Ovary (tissue), 9 donors: ENCODE data around the gene LEMD3. TPM values are rescaled to one million over a fixed set of nuclear protein-coding genes. Genes with fewer than 3 reads are reported as not detected.

ENCODE experiments used
- DNase-seq, 5 donors: peaks; one replicate each; pipeline ENCODE4 v3.0.0-alpha.2; 2019 to 2020
- H3K27ac ChIP-seq, 2 donors: fragments of 200-600 bp; one replicate each; pipeline versions ENCODE4 v1.5.1 to v1.8.0; 2019 to 2022
- H3K27me3 ChIP-seq: fragments of 200-600 bp; one replicate; pipeline ENCODE4 v1.8.0; 2022
- H3K36me3 ChIP-seq: fragments of 200-600 bp; sonication (generic); one replicate; pipeline ENCODE4 v1.5.1; 2019
- H3K4me1 ChIP-seq: one replicate; pipeline ENCODE4 v1.8.1; 2013; ENCODE audit warnings: mild to moderate bottlenecking, moderate library complexity; ENCODE audit not compliant: insufficient read depth
- H3K4me3 ChIP-seq: fragments of 200-600 bp; sonication (generic); one replicate; pipeline ENCODE4 v1.5.1; 2017
- H3K9me3 ChIP-seq, 2 donors: fragments of 200-600 bp in 1 of 2; sonication (generic) in 1 of 2; one replicate each; pipeline versions ENCODE4 v1.5.1 to v1.8.1; 2013 to 2019; ENCODE audit warnings: mild to moderate bottlenecking in 1 of 2, moderate library complexity in 1 of 2
- EP300 ChIP-seq: sonication (generic); formaldehyde crosslinking; IDR thresholded peaks from one replicate; pipeline ENCODE4 v1.6.1; 2017; ENCODE audit warnings: antibody characterized with exemption
- POLR2A ChIP-seq: fragments of 450-650 bp; IDR thresholded peaks from one replicate; pipeline ENCODE4 v1.6.1; 2017; ENCODE audit warnings: antibody characterized with exemption, mild to moderate bottlenecking, moderate library complexity
- WGBS, 3 donors: extraction: QIAGEN DNeasy Blood & Tissue Kit in 1 of 3; methylation state at CpG; one replicate each; pipeline versions ENCODE4 v1.1.5 to v1.1.7; 2013 to 2017; 5-methylcytosine and 5-hydroxymethylcytosine counted together
- intact Hi-C, 4 donors: fragments of 100-400 bp; cut with DNase I; formaldehyde crosslinking; loops; one replicate each; pipeline versions ENCODE4 v1.11.0 to v1.15.1; 2022 to 2023
- polyA plus RNA-seq, 2 donors: library from polyadenylated mRNA; stranded (reverse); fragments of 200-250 nt in 1 of 2; fragments of 350-450 nt in 1 of 2; fragmentation: Illumina TruSeq in 1 of 2; extraction: RNeasy Lipid Tissue Mini Kit (QIAGEN cat#74804) in 1 of 2; gene quantifications; one replicate each; pipeline ENCODE4 v1.2.3, GENCODE V29; 2013 to 2014
- total RNA-seq, 7 donors: library from RNA; depleted of rRNA in 2 of 7; stranded (reverse); fragments of >200 nt in 2 of 7; fragmentation: NEBNext Ultra II Directional in 3 of 7; extraction: Animal tissue kit (Norgen Biotek cat#: 25700) in 3 of 7; gene quantifications; one replicate each; pipeline versions ENCODE4 v1.1.0 to v1.2.4, GENCODE V29; 2016 to 2023
- TF ChIP-seq, protein P1 (sequence below), 3 donors: fragments of 450-650 bp in 2 of 3; fragments of 200-600 bp in 1 of 3; IDR thresholded peaks; one replicate each; pipeline versions ENCODE4 v1.5.1 to v1.8.0; 2016 to 2022; ENCODE audit warnings: antibody characterized with exemption in 3 of 3, mild to moderate bottlenecking in 1 of 3
- donor health status: DM: no; HTN: no; CAD: no; lungs with moderate emphysema.
- donor health status: DM: no; HTN: no; CAD: no.
- donor health status: Bipolar disorder and iron deficiency.
- donor health status: DM: yes; HTN: yes; CAD: no.
- donor health status: DM: no; HTN: no; CAD: no.
- donor health status: DM: yes; HTN: yes; CAD: no.

LEMD3 gene
- total and polyA plus RNA-seq, 9 donors = 11.4 to 34.8 (median 28.3) TPM

DNA sequence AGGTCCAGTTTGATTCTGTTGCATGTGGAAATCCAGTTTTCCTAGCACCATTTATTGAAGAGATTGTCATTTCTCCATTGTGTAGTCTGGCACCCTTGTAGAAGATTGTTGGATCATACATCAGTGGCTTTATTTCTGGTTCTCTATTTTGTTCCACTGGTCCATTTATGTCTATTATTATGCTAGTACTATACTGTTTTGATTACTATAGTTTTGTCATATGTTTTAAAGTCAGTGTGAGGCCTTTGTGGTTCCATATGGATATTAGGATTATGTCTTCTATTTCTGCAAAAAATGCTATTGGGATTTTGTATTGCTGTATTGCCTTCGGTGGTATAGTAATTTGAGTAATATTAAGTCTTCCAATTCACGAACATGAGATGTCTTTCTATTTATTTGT, 51.4 kb downstream of the LEMD3 start:
- 97 to 98% (median 98%) methylated on average over 2 of the region's 2 CpGs for whole genome bisulfite sequencing, 3 donors
- TF ChIP-seq EP300 (no peak), POLR2A (no peak)
- TF ChIP-seq, protein P1, sequence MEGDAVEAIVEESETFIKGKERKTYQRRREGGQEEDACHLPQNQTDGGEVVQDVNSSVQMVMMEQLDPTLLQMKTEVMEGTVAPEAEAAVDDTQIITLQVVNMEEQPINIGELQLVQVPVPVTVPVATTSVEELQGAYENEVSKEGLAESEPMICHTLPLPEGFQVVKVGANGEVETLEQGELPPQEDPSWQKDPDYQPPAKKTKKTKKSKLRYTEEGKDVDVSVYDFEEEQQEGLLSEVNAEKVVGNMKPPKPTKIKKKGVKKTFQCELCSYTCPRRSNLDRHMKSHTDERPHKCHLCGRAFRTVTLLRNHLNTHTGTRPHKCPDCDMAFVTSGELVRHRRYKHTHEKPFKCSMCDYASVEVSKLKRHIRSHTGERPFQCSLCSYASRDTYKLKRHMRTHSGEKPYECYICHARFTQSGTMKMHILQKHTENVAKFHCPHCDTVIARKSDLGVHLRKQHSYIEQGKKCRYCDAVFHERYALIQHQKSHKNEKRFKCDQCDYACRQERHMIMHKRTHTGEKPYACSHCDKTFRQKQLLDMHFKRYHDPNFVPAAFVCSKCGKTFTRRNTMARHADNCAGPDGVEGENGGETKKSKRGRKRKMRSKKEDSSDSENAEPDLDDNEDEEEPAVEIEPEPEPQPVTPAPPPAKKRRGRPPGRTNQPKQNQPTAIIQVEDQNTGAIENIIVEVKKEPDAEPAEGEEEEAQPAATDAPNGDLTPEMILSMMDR (IDR thresholded peaks at IDR 0.05) = no peak

GRCh38 chr12:65229441-65229840, 60.1 kb downstream of the LEMD3 start:
- TF ChIP-seq EP300 (no peak), POLR2A (no peak)
- TF ChIP-seq, protein P1 (IDR thresholded peaks at IDR 0.05) = no peak

More for the DNA sequence above, 51.4 kb downstream of the LEMD3 start:
- H3K27me3 ChIP-seq = no peaks in the 10 kb centered on the region
- intact Hi-C loops = no loop called here
- H3K9me3 ChIP-seq = peaks cover 0 to 6% of the 10 kb centered on the region in 2 donors
- no peak for DNase-seq
- H3K27ac ChIP-seq = no peak overlapping the region
- no peaks in the 10 kb centered on the region for H3K4me1 ChIP-seq
- no peaks in the 10 kb centered on the region for H3K36me3 ChIP-seq
- H3K4me3 ChIP-seq = no peak overlapping the region

DNA sequence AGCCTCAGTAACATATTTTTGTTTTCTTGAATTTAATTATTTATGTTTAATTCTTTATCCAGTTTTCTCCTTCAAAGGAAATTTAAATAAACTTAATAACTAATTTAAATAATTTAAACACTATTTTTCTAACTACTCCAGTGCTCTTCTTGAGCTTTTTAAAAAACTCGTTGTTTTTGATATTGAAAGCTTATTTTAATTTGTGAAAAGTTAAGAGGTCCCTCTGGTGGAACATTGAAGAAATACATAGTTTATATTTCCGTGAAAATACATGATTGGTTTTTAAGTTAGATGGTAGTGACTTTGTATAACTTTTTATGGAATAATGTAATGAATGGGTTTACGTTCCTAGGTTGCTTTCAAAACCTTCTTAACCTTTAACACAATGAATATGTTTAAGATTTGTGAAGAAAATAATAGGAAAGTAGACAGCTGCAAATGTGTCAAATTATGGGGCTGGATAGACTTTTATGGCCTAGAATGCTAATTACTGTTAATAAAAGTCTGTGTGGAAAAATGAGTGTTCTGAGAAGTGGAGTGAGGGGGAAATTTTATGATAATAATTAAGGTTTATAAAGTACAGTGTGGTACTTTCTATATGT, 63.2 kb downstream of the LEMD3 start:
- Histone ChIP-seq H3K27ac (no peak overlapping the region), H3K4me3 (no peak overlapping the region), H3K36me3 (no peaks in the 10 kb centered on the region), H3K9me3 (no peaks in the 10 kb centered on the region), H3K27me3 (no peaks in the 10 kb centered on the region), H3K4me1 (no peaks in the 10 kb centered on the region)
- intact Hi-C loops = no loop called here
- DNase-seq = no peak
- TF ChIP-seq, protein P1 (IDR thresholded peaks at IDR 0.05) = no peak
- no peak for TF ChIP-seq POLR2A
- no peak for TF ChIP-seq EP300
- whole genome bisulfite sequencing, 3 donors = 8 to 14% (median 11%) methylated on average over 3 of the region's 3 CpGs

More at GRCh38 chr12:65229441-65229840, 60.1 kb downstream of the LEMD3 start:
- Histone ChIP-seq H3K27me3 (no peaks in the 10 kb centered on the region), H3K27ac (no peak overlapping the region), H3K9me3 (no peaks in the 10 kb centered on the region), H3K4me1 (no peaks in the 10 kb centered on the region), H3K4me3 (no peak overlapping the region), H3K36me3 (no peaks in the 10 kb centered on the region)
- no peak for DNase-seq
- intact Hi-C loops = no loop called here
- 84 to 93% (median 93%) methylated on average over 1 of the region's 1 CpG for WGBS, 3 donors

- Histone ChIP-seq H3K27me3 (no peaks in the 10 kb centered on the region), H3K27ac (no peak overlapping the region), H3K36me3 (no peaks in the 10 kb centered on the region), H3K4me1 (no peaks in the 10 kb centered on the region), H3K9me3 (no peaks in the 10 kb centered on the region), H3K4me3 (no peak overlapping the region)
- no peak for DNase-seq
- WGBS, 3 donors = 97 to 99% (median 98%) methylated on average over 1 of the region's 1 CpG
- TF ChIP-seq POLR2A (no peak), EP300 (no peak)
- TF ChIP-seq, protein P1 (IDR thresholded peaks at IDR 0.05) = no peak
- intact Hi-C loops = no loop called here
These were observed 67.8 kb downstream of the LEMD3 start for GRCh38 chr12:65237153-65237552.
